ENCODE measurements around the gene RBP3. TPM values are rescaled to one million over a fixed set of nuclear protein-coding genes. Genes with fewer than 3 reads are reported as not detected.

RBP3 gene
- total RNA-seq, 1 donor from 2014 or later, result not detected

GRCh38 chr10:47372726-47373125 lies 24.6 kb downstream of the RBP3 start:
- Histone ChIP-seq H3K9me3 (ENCODE audit: low read depth) (no peaks in the 10 kb centered on the region), H3K79me2 (ENCODE audit: low read depth) (no peaks in the 10 kb centered on the region), H3K36me3 (no peaks in the 10 kb centered on the region), H4K20me1 (ENCODE audit: low read depth) (no peaks in the 10 kb centered on the region), H3K4me1 (no peaks in the 10 kb centered on the region), H3K4me3 (no peak overlapping the region), H3K4me2 (no peak overlapping the region), H3K27ac (no peak overlapping the region), H3F3A (ENCODE audit: low read depth) (no peaks in the 10 kb centered on the region), H3K9ac (no peak overlapping the region), H2AFZ (replicated peaks) (no peak overlapping the region), H3K27me3 (no peaks in the 10 kb centered on the region)
- DNase-seq (ENCODE audit: low spot score), result no peak
- Mint-ChIP-seq H3K9me3 (no peaks in the 10 kb centered on the region), H3K27ac (no peak overlapping the region), H3K4me1 (peaks cover 5% of the 10 kb centered on the region), H3K36me3 (no peaks in the 10 kb centered on the region), H3K27me3 (ENCODE audit: insufficient read depth, low read depth) (peaks cover 9% of the 10 kb centered on the region), H3K4me3 (no peak overlapping the region)
- TF ChIP-seq CTCF (IDR thresholded peaks at IDR 0.05), result no peak
- TF ChIP-seq EZH2phosphoT487 (IDR thresholded peaks at IDR 0.05), result no peak
- no peak for TF ChIP-seq EZH2 (IDR thresholded peaks at IDR 0.05)

- Histone ChIP-seq H3K4me1 (no peaks in the 10 kb centered on the region), H3K4me3 (no peak overlapping the region), H3K27ac (no peak overlapping the region), H3K9ac (no peak overlapping the region), H4K20me1 (ENCODE audit: low read depth) (no peaks in the 10 kb centered on the region), H3K27me3 (no peaks in the 10 kb centered on the region), H3K4me2 (no peak overlapping the region), H3K9me3 (ENCODE audit: low read depth) (no peaks in the 10 kb centered on the region), H3K36me3 (no peaks in the 10 kb centered on the region), H3F3A (ENCODE audit: low read depth) (no peaks in the 10 kb centered on the region), H3K79me2 (ENCODE audit: low read depth) (no peaks in the 10 kb centered on the region), H2AFZ (replicated peaks) (no peak overlapping the region)
- no peak for TF ChIP-seq CTCF (IDR thresholded peaks at IDR 0.05)
- DNase-seq (ENCODE audit: low spot score), result no peak
- Mint-ChIP-seq H3K27ac (no peak overlapping the region), H3K4me1 (peaks cover 5% of the 10 kb centered on the region), H3K4me3 (no peak overlapping the region), H3K9me3 (no peaks in the 10 kb centered on the region), H3K36me3 (no peaks in the 10 kb centered on the region), H3K27me3 (ENCODE audit: insufficient read depth, low read depth) (peaks cover 9% of the 10 kb centered on the region)
Measured at GRCh38 chr10:47374611-47375536, 26.7 kb downstream of the RBP3 start.

- Histone ChIP-seq H3F3A (ENCODE audit: low read depth) (no peaks in the 10 kb centered on the region), H3K36me3 (no peaks in the 10 kb centered on the region), H3K27ac (no peak overlapping the region), H2AFZ (replicated peaks) (no peak overlapping the region), H3K9ac (no peak overlapping the region), H3K4me2 (no peak overlapping the region), H3K79me2 (ENCODE audit: low read depth) (no peaks in the 10 kb centered on the region), H3K4me3 (no peak overlapping the region), H4K20me1 (ENCODE audit: low read depth) (no peaks in the 10 kb centered on the region), H3K4me1 (no peaks in the 10 kb centered on the region), H3K9me3 (ENCODE audit: low read depth) (no peaks in the 10 kb centered on the region), H3K27me3 (no peaks in the 10 kb centered on the region)
- H3K4me1 Mint-ChIP-seq, result peaks cover 5% of the 10 kb centered on the region
- H3K9me3 Mint-ChIP-seq, result no peaks in the 10 kb centered on the region
- peaks cover 14% of the 10 kb centered on the region for H3K27me3 Mint-ChIP-seq (ENCODE audit: insufficient read depth, low read depth)
- no peak for DNase-seq (ENCODE audit: low spot score)
- H3K27ac Mint-ChIP-seq, result no peak overlapping the region
- no peak for TF ChIP-seq EZH2phosphoT487 (IDR thresholded peaks at IDR 0.05)
- no peak for TF ChIP-seq EZH2 (IDR thresholded peaks at IDR 0.05)
- TF ChIP-seq CTCF (IDR thresholded peaks at IDR 0.05), result no peak
- no peaks in the 10 kb centered on the region for H3K36me3 Mint-ChIP-seq
- no peak overlapping the region for H3K4me3 Mint-ChIP-seq
Measured at GRCh38 chr10:47376522-47377220, 28.5 kb downstream of the RBP3 start.
